OCI-LY7 (cell line): ENCODE measurements around the gene RBM47. TPM values are rescaled to one million over a fixed set of nuclear protein-coding genes. Genes with fewer than 3 reads are reported as not detected.

Experiments
- Bru-seq: library from RNA; stranded (reverse); fragments of 400-500 nt; gene quantifications from one replicate; lab custom pipeline; 2021; lab: Mats Ljungman, UMichigan
- BruChase-seq, 2 experiments: library from RNA; stranded (reverse); fragments of 400-500 nt; gene quantifications; one replicate each; lab custom pipeline; 2021; lab: Mats Ljungman, UMichigan
- BruUV-seq: library from RNA; stranded (reverse); fragments of 400-500 nt; replicated peaks from 2 replicates; lab custom pipeline; 2021; lab: Mats Ljungman, UMichigan
- CTCF ChIA-PET: fragments of 300-600 bp; sonication (Branson Sonifier 250); formaldehyde crosslinking; loops from one replicate; lab custom pipeline; 2022; ENCODE audit warnings: antibody characterized with exemption; ENCODE audit not compliant: unreplicated experiment; lab: Charles Lee
- POLR2A ChIA-PET: fragments of 300-600 bp; sonication (Branson Sonifier 250); formaldehyde crosslinking; loops from one replicate; lab custom pipeline; 2022; ENCODE audit warnings: antibody characterized with exemption; lab: Charles Lee
- DNase-seq: peaks from one replicate; pipeline ENCODE4 v3.0.0-alpha.2; 2015; ENCODE audit warnings: low spot score
- H2AFZ ChIP-seq: fragments of 200-600 bp; sonication (generic), shearing (Covaris generic); 2 replicates; pipeline ENCODE4 v1.6.1; 2014; ENCODE audit warnings: mild to moderate bottlenecking, antibody characterized with exemption, low read length, moderate library complexity
- H3K27ac ChIP-seq: fragments of 200-600 bp; sonication (generic); 2 replicates; pipeline ENCODE4 v1.5.1; 2014; ENCODE audit warnings: mixed run types, low read depth, mild to moderate bottlenecking, moderate library complexity, low read length, inconsistent platforms; ENCODE audit not compliant: poor library complexity, severe bottlenecking
- H3K36me3 ChIP-seq: fragments of 200-600 bp; sonication (generic); 2 replicates; pipeline ENCODE4 v1.6.1; 2014; ENCODE audit warnings: mild to moderate bottlenecking, antibody characterized with exemption, low read length, moderate library complexity, mixed read lengths; ENCODE audit not compliant: insufficient read depth
- H3K4me1 ChIP-seq: fragments of 200-600 bp; sonication (generic); 2 replicates; pipeline ENCODE4 v1.5.1; 2014; ENCODE audit warnings: mild to moderate bottlenecking, low read length; ENCODE audit not compliant: insufficient read depth, poor library complexity, severe bottlenecking
- H3K4me2 ChIP-seq: fragments of 200-600 bp; sonication (generic); 2 replicates; pipeline ENCODE4 v1.6.1; 2014; ENCODE audit warnings: mild to moderate bottlenecking, low read length
- H3K4me3 ChIP-seq: fragments of 200-600 bp; sonication (generic); 2 replicates; pipeline ENCODE4 v1.5.1; 2014; ENCODE audit warnings: mild to moderate bottlenecking, low read depth, low read length; ENCODE audit not compliant: poor library complexity, severe bottlenecking
- H3K79me2 ChIP-seq: fragments of 200-600 bp; sonication (generic); 2 replicates; pipeline ENCODE4 v1.6.1; 2016; ENCODE audit warnings: low read depth, mild to moderate bottlenecking, low read length, moderate library complexity, mixed read lengths; ENCODE audit not compliant: insufficient read depth
- H3K9me2 ChIP-seq: fragments of 200-600 bp; sonication (generic); 2 replicates; pipeline ENCODE4 v1.6.1; 2016; ENCODE audit warnings: mild to moderate bottlenecking, low read length, mixed read lengths; ENCODE audit not compliant: insufficient read depth
- H3K9me3 ChIP-seq: fragments of 200-600 bp; sonication (generic); 2 replicates; pipeline ENCODE4 v1.6.1; 2014; ENCODE audit warnings: mild to moderate bottlenecking, mixed run types, low read length, mixed read lengths
- H4K20me1 ChIP-seq: fragments of 200-600 bp; sonication (generic); 2 replicates; pipeline ENCODE4 v1.6.1; 2014; ENCODE audit warnings: mild to moderate bottlenecking, antibody characterized with exemption, low read length, moderate library complexity, mixed read lengths; ENCODE audit not compliant: insufficient read depth
- CTCF ChIP-seq: fragments of 200-600 bp; sonication (generic); conservative IDR thresholded peaks from 2 replicates; pipeline ENCODE4 v1.5.1; 2014; ENCODE audit warnings: mild to moderate bottlenecking, antibody characterized with exemption, low read length, moderate library complexity, mixed read lengths
- EZH2phosphoT487 ChIP-seq: fragments of 200-600 bp; sonication (generic); IDR thresholded peaks from 2 replicates; pipeline ENCODE4 v1.6.1; 2018; ENCODE audit warnings: low read depth, borderline replicate concordance, mild to moderate bottlenecking, mixed run types, antibody characterized with exemption, low read length, moderate library complexity, mixed read lengths
- intact Hi-C: fragments of 100-400 bp; cut with micrococcal nuclease; formaldehyde crosslinking; loops from one replicate; pipeline ENCODE4 v1.10.0; 2022; ENCODE audit not compliant: unreplicated experiment
- long read RNA-seq: library from polyadenylated mRNA; stranded (forward); transcript quantifications from one replicate; pipeline ENCODE4 v2.0.0, GENCODE V29; 2022
- total RNA-seq, 2 experiments: library from RNA; depleted of rRNA in 1 of 2; stranded (reverse); fragments of >200 nt in 1 of 2; shearing (Covaris generic) in 1 of 2; gene quantifications; 2 replicates each; pipeline ENCODE4 v1.2.3, GENCODE V29; 2014 to 2022

The RBM47 gene
- total RNA-seq (2014; rRNA removed; shearing (Covaris generic)) (4.6 and 5.3 TPM in 2 replicates), total RNA-seq (2022) (12.0 and 14.2 TPM in 2 replicates), Bru-seq, nascent RNA (percentile 51 among the genes with signal in this experiment), BruChase-seq, experiment 1, labeled RNA remaining after a 6-hour chase (percentile 54 among the genes with signal in this experiment), BruChase-seq, experiment 2, labeled RNA remaining after a 2-hour chase (percentile 51 among the genes with signal in this experiment)
- long read RNA-seq, full-length matches to known transcripts, result 5 of 14 reads
- long read RNA-seq, partial matches to known transcripts, result 1 of 14 reads
- long read RNA-seq, other reads (novel, unspliced or antisense), result 8 of 14 reads

- CTCF ChIA-PET, result no interaction called here
Measured at GRCh38 chr4:40629401-40630334, at the start of gene RBM47. Gene RBM47, minus strand, starts transcription at chr4:40629864. Its CDS starts 190,971 bp downstream, at chr4:40438893.

DNA sequence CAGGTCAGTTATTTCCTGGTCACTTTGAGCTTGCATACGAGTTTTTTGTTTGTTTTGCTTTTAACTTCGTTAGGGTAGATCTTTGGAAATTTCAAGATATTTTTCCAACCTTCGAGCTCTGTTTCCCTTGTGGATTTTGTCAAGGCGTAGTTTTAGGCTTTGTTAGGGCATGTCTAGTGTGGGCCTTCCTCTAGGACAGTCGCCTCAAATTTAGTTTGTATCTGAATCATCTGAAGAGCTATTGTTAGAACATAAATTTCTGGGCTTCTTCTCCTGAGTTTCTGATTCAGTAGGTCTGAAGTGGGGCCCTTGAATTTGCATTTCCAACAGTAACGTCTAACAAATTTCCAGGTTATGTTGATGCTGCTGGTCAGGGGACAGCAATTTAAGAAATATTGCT is 48.8 kb upstream of the RBM47 start:
- BruUV-seq, result no TSS peak
- no peak for TF ChIP-seq CTCF
- TF ChIP-seq EZH2phosphoT487, result no peak
- ChIA-PET POLR2A (interaction anchor here (0.6 to 0.7 kb wide), 2 partner anchors 152 to 290 kb away, joined by 3 to 5 read pairs; no protein-coding TSS in a partner anchor), CTCF (no interaction called here)
- H3K9me2 ChIP-seq, result no peaks in the 10 kb centered on the region
- no peaks in the 10 kb centered on the region for H3K36me3 ChIP-seq
- H3K79me2 ChIP-seq, result no peaks in the 10 kb centered on the region
- H3K4me2 ChIP-seq, result no peak overlapping the region
- H4K20me1 ChIP-seq, result no peaks in the 10 kb centered on the region
- no peak overlapping the region for H3K27ac ChIP-seq
- no peak for DNase-seq
- intact Hi-C loops, result no loop called here
- H3K4me1 ChIP-seq, result no peaks in the 10 kb centered on the region
- H3K9me3 ChIP-seq, result no peaks in the 10 kb centered on the region
- H3K4me3 ChIP-seq, result no peak overlapping the region
- H2AFZ ChIP-seq, result no peak overlapping the region

More at GRCh38 chr4:40629401-40630334, at the start of gene RBM47:
- Histone ChIP-seq H4K20me1 (no peaks in the 10 kb centered on the region), H2AFZ (peak within 1 kb of the TSS; percentile 69), H3K79me2 (no peaks in the 10 kb centered on the region), H3K9me2 (no peaks in the 10 kb centered on the region), H3K9me3 (no peaks in the 10 kb centered on the region), H3K4me3 (peak within 1 kb of the TSS; percentile 58), H3K4me1 (peaks cover 28% of the 10 kb centered on the region), H3K36me3 (no peaks in the 10 kb centered on the region), H3K4me2 (peak within 1 kb of the TSS; percentile 71), H3K27ac (no peak within 1 kb of the TSS)
- POLR2A ChIA-PET, result interaction anchor here (0.6 kb wide), 1 partner anchor 15 kb away, joined by 3 read pairs; no protein-coding TSS in a partner anchor
- intact Hi-C loops, result no loop called here
- BruUV-seq, result no TSS peak
- DNase-seq, result peak; percentile 36
- TF ChIP-seq CTCF (peak; percentile 43; the same call in 1 of the 2 replicates), EZH2phosphoT487 (no peak)
